OCI-M1 (cell line): ENCODE results near the gene MRPL28.
"Not testable (repeated sequence)": the region's sequence is repeated elsewhere in the genome, so short reads cannot be mapped to it uniquely, and the experiment has no call there.

Experiments
- DNase-seq: peaks from one replicate; lab custom pipeline; 2025; lab: John Stamatoyannopoulos, UW

Gene MRPL28

DNA sequence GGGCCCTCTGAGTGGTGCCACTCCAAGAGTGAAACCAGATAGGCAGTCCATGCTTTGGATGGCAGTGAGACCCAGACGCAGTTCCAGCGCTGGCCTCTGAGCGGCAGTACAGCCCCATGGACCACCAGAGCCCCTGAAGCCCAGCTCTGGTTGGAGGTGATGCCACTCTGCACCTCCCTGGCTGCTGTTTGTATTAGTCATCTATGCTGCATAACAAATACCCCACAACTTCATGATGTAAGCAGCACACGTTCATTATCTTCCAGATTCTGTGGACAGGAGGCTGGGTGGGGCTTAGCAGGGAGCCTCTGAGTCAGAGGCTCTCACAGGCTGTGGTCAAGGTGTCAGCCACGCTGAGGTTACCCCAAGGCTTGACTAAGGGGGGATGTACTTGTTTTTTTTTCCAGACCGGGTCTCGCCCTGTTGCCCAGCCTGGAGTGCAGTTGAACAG is 21.6 kb upstream of the MRPL28 start:
- DNase-seq: peak; percentile 91

DNA sequence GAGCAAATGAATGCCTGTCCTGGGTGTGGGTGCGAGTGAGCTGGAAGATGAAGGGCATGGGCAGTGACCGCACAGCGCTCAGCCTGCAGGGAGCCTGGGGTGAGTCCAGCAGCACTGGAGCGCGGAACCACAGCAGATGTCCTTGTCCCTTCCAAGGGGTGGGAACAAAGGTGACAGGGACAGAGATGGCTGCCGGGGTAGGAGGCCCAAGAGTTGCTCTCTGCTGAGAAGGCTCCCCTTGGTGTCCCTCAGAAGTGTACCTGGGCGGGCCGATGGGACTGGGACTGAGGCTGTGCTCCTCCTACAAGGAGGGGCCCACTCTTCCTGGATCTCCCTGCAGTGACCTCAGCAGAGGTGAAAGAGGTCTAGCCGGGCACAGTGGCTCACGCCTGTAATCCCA is 19.0 kb upstream of the MRPL28 start:
- DNase-seq: no peak

DNA sequence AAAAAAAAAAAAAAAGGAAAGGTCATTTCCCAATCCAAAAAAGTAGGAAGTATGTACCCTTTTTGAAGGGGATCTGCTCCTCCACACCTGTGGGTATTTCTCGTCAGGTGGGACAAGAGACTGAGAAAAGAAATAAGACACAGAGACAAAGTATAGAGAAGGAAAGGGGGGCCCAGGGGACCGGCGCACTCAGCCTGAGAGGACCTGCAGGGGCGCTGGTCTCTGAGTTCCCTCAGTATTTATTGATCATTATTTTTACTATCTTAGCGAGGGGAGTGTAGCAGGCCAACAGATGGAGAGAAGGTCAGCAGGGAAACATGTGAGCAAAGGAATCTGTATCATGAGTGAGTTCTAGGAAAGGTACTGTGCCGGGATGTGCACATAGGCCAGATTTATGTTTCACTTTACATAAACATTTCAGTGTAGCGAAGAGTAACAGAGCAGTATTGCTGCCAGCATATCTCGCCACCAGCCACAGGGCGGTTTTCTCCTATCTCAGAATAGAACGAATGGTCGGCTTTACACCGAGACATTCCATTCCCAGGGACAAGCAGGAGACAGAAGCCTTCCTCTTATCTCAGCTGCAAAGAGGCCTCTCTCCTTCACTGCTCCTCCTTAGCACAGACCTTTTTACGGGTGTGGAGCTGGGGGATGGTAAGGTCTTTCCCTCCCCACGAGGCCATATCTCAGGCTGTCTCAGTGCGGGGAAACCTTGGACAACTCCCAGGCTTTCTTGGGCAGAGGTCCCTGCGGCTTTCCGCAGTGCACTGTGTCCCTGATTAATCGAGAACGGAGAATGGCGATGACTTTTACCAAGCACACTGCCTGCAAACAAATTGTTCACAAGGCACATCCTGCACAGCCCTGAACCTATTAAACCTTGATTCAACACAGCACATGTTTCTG is 17.7 kb upstream of the MRPL28 start:
- peak; percentile 91 for DNase-seq

DNA sequence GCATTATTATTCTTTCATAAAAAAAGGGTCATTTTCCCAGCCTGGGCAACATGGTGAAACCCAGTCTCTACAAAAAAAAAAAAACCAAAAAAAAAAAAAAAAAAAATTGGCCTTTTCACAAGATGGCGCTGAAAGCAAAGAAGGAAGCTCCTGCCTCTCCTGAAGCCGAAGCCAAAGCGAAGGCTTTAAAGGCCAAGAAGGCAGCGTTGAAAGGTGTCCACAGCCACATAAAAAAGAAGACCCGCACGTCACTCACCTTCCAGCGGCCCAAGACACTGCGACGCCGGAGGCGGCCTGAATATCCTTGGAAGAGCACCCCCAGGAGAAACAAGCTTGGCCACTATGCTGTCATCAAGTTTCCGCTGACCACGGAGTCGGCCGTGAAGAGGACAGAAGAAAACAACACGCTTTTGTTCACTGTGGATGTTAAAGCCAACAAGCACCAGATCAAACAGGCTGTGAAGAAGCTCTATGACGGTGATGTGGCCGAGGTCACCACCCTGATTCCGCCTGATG is 16.4 kb upstream of the MRPL28 start:
- peak; percentile 68 for DNase-seq

DNA sequence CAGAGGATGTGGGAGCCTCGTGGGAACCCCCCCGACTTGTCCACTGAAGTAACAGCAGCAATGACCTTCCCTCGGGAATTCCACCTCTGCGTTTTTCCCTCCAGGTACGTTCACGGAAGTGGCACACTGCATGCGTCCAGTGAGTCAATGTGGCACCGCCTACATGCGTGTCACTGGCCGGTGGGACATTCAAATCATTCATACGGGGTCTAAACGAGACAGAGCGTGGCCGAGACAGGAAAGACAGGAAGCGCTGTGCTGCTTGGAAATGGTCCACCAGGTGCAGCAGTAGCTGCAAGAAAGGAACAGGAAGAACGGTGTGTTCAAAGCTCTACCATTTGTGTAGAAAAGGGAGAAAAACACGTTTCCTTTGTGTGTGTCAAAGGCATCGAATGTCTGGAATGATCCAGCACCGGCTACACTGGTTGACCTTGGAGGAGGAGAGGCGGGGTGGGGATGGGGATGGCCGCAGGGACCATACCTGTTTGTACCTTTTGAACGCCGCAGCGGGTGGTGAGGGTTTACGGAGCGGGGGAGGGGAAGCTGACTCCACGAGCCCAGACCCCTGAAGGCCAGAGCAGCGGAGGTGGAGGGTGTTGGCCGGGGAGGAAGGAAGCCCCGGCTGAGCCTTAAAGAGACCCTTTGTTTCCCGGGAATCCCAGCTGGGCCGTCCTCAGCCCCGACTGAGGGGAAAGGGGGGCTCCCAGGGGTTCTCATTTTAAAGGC is 13.2 kb upstream of the MRPL28 start:
- DNase-seq: no peak

DNA sequence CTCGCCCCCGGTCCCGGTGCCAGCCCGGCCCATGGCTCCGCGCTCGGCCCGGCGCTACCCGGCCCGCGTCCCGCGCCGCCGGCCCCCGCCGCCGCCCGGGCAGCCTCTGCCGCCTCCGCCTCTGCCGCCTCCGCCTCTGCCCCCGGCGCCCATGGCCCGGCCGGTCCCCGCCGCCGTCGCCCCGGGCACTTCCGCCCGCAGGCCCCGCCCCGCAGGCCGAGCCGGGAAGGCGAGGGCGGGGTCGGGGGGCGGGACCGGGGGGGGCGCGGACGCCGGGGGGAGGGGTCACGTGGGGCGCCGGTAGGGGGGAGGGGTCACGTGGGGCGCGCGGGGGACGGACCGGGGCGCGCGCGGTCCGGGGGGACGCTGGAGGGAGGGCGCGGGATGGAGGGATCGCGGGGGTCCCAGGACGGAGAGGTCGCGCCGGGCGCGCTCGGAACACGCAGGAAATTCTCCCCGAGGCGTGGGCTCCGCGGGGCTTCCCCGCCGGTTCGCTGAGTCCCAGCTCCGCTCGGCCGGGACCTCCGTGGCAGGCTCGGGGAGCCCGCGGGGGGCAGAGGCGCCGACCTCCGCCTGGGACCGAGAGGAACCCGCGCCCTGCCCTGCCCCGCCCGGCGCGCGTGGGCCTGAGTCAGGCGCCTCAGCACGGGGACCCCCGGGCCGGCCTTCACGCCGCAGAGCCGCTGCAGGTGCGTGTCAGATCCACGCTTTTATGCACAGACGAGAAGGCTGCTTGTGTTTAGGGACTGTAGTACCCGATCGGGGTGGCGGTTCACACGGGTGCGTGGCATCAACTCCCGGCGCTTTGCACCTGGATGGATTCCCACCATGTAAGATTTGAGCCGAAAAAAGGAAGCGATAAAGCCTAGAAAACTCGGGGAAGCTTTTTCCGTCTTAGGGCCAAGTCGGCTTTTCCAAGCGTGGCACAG is 11.7 kb upstream of the MRPL28 start, which contains the start of gene PGAP6:
PGAP6 (minus strand) TSS at position 190 of the 929 bp plus-strand sequence; CDS start at position 33, 157 bp downstream.
- DNase-seq: peak; percentile 69

DNA sequence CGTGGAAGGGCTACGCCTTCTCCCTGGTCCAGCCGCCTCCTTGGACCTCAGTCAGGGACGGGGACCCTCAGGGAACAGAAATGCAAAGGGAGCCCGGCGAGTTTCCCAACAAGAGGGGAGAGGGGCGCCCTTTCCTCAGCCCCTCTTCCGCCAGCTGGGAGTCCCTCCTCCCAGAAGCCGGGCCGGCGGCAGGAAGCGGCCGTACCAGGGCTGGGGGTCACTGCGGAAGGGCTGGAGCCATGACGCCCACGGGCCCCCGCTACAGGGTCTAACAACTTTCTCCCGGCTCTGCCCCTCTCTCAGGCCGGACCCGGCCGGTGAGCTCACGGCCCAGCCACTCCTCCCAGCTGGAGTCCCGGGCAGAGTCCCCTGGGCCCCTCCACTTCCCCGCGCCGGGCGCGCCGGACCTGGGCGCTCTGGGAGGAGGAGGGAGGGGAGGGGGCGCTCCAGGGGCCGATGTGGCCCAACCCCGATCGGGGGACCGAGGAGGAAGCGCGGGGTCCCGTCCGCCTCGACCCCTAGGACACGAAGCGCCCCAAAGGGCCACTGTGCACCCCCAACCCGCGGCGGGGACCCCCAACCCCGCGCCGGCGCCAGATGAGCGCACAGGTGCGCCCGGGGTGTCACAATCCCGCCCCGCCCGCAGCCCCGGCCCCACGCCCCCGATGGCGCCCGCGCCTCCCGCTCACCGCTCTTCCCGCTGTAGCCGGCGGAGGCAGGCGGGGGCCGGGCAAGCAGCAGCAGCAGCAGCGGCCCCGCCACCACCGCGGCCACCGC is 10.9 kb upstream of the MRPL28 start:
- DNase-seq: peak; percentile 20

DNA sequence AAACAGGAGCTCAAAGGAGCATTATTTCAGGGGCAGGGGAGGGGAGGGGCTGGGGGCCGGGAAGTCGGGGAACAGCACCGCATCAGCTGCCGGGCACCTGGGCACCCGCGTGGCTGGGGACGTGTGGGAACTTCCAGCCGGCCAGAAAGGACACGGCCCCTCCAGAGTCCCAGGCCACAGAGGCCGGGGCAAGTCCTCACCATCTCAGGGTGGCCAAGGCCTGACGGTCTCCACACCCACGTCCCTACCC is 10.3 kb upstream of the MRPL28 start:
- DNase-seq: no peak

DNA sequence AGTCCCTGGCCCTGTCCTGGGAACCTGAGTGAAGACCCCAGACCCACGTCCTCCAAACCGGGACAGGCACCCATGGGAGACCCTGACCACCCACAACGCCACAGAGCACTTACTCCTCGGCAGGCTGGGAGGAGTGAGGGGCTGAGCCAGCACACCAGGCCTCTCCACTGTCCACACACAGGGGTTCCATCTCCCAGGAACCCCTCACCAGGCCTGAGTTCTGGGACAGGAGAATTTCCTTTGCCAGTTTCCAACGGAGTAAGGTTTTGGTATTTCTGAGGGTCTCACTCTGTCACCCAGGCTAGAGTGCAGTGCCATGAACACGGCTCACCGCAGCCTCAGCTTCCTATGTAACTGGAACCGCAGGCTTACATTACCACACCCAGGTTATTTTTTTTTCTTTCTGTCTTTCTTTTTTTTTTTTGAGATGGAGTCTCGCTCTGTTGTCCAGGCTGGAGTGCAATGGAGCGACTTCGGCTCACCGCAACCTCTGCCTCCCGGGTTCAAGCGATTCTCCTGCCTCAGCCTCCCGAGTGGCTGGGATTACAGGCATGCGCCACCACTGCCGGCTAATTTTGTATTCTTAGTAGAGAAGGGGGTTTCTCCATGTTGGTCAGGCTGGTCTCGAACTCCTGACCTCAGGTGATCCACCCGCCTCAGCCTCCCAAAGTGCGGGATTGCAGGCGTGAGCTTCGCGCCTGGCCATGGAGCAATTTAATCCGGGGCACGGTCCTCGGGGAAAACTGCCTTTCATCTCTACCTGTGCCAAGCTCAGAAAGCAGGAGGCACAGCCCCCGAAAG is 9.8 kb upstream of the MRPL28 start:
- no peak for DNase-seq

- no peak for DNase-seq
Measured at GRCh38 chr16:379183-379960, 9.0 kb upstream of the MRPL28 start.

GRCh38 chr16:378821-379182 is 8.5 kb upstream of the MRPL28 start:
- no peak for DNase-seq

DNA sequence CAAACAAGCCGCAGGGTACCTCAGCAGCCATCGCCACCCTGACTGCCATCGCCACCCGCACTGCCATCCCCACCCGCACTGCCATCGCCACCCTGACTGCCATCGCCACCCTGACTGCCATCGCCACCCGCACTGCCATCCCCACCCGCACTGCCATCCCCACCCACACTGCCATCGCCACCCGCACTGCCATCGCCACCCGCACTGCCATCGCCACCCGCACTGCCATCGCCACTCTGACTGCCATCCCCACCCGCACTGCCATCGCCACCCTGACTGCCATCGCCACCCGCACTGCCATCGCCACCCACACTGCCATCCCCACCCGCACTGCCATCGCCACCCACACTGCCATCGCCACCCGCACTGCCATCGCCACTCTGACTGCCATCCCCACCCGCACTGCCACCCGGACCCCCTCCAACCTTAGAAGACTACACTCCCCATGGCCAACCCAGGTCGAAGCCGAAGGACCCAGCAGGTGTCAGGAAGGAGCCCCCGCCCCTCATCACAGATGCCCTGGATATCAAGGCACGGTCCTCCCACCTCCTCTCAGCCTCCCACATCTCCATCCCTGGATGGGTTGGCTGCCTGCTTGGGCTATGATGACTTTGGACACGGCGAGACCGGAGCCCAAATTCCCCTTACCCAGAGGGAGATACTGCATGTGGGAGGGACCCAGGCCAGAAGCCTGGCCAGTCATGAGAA is 7.9 kb upstream of the MRPL28 start:
- not testable (repeated sequence) for DNase-seq

- DNase-seq: no peak
Measured at GRCh38 chr16:377419-377951, 7.1 kb upstream of the MRPL28 start.

- no peak for DNase-seq
Measured at GRCh38 chr16:376817-377418, 6.6 kb upstream of the MRPL28 start.

DNA sequence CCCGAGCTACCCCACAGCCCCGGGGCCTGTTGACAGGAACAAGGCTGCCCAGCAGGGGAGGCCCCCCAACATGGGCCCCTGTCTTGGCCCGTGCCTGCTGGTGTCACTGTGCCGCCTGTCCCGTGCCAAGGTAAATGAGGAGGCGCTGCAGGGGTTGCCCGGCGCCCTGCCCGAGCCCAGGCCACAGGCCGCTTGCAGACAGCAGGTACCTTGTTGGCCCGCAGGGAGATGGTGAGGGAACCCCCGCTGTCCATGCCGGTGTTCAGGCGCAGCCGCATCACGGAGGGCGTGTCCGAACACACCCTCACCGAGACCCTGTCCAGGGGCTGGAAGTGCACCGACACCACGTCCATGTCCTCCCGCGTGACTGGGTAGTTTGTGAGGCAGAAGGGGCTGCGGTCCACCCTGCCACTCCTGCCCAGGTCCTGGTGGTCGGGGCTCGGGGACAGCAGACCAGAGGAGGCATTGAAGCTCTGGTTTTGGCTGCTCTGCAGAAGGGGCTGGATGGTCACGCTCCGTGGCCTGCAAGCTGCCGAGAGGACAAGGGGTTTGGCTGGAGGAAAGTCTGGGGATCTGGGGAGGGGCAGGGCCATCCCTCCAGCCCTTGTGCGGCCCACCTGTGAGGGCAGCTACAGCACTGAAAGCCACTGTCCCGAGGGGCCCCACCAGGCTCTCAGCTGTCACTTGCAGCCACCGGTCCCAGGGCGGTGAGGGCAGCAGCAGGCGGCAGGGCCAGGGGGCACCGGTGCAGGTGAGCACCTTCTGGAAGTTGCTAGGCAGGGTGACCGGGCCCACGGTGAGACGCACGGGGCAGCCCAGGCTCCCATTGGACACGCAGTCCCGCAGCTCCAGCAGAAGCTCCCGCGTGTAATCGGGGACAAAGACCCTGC is 5.8 kb upstream of the MRPL28 start:
- no peak for DNase-seq

GRCh38 chr16:375212-375611 is 4.9 kb upstream of the MRPL28 start:
- DNase-seq: no peak

DNA sequence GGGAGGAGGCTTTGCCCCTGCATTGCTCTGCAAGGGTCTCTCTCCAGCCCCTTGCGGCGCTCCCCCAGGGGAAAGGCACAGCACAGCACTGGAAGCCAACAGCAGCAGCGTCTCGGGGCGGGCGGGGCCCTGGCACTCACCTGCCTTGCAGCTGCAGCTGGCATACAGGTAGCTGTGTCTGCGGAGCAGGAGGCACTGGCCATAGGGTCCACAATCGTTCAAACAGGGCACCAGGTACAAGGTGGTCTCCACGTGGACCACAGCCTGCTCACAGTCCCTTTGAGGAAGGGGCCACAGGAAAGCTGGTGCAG is 4.2 kb upstream of the MRPL28 start:
- no peak for DNase-seq
